Epithelial cell of proximal tubule (primary cell): ENCODE measurements around the gene NECAB2. TPM values are rescaled to one million over a fixed set of nuclear protein-coding genes. Genes with fewer than 3 reads are reported as not detected.

ENCODE experiments used
- DNase-seq: peaks from one replicate; pipeline ENCODE4 v3.0.0-alpha.2; 2011; ENCODE audit warnings: low read depth
- H3K4me3 ChIP-seq: 2 replicates; pipeline ENCODE4 v1.5.1; 2011; ENCODE audit warnings: low read depth, mild to moderate bottlenecking, low read length
- total RNA-seq: library from RNA; depleted of rRNA; stranded (reverse); fragments of >200 nt; gene quantifications from 2 replicates; pipeline ENCODE4 v1.2.3, GENCODE V29; 2015
- TF ChIP-seq, protein P1 (sequence below): conservative IDR thresholded peaks from 2 replicates; pipeline ENCODE4 v1.5.1; 2012; ENCODE audit warnings: low read depth, mild to moderate bottlenecking, low read length

Gene NECAB2
- total RNA-seq, 1 donor from 2014 or later: not detected

DNA sequence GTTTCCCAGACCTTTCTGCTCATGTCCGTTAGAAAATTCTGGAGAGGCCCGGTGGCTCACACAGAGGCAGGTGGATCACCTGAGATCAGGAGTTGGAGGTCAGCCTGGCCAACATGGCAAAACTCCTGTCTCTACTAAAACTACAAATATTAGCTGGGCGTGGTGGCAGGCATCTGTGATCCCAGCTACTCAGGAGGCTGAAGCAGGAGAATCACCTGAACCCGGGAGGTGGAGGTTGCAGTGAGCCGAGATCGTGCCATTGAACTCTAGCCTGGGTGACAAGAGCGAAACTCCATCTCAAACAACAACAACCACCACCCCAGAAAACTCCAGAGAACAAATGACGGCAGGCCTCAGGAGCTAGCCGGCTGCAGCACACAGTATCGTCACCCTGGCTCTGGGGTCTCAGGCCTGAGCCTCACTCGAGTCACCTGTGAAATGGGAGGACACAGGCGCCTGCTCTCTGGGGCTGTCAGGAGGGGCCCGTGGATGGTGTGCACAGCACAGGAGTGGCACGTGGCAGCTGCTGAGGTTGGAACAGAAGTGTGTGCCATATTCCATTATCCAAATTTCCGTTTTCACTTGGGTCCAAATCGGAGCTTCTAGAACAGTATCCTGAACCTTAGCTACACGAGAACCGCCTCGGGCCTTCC lies 77.9 kb downstream of the NECAB2 start:
- H3K4me3 ChIP-seq: no peak overlapping the region
- no peak for DNase-seq
- TF ChIP-seq, protein P1, sequence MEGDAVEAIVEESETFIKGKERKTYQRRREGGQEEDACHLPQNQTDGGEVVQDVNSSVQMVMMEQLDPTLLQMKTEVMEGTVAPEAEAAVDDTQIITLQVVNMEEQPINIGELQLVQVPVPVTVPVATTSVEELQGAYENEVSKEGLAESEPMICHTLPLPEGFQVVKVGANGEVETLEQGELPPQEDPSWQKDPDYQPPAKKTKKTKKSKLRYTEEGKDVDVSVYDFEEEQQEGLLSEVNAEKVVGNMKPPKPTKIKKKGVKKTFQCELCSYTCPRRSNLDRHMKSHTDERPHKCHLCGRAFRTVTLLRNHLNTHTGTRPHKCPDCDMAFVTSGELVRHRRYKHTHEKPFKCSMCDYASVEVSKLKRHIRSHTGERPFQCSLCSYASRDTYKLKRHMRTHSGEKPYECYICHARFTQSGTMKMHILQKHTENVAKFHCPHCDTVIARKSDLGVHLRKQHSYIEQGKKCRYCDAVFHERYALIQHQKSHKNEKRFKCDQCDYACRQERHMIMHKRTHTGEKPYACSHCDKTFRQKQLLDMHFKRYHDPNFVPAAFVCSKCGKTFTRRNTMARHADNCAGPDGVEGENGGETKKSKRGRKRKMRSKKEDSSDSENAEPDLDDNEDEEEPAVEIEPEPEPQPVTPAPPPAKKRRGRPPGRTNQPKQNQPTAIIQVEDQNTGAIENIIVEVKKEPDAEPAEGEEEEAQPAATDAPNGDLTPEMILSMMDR: no peak

- H3K4me3 ChIP-seq: no peak overlapping the region
- TF ChIP-seq, protein P1: no peak
- no peak for DNase-seq
These were observed 79.2 kb downstream of the NECAB2 start for GRCh38 chr16:84047206-84047605.

- no peak overlapping the region for H3K4me3 ChIP-seq
- TF ChIP-seq, protein P1: no peak
These were observed 79.6 kb downstream of the NECAB2 start for GRCh38 chr16:84047626-84048025.

DNA sequence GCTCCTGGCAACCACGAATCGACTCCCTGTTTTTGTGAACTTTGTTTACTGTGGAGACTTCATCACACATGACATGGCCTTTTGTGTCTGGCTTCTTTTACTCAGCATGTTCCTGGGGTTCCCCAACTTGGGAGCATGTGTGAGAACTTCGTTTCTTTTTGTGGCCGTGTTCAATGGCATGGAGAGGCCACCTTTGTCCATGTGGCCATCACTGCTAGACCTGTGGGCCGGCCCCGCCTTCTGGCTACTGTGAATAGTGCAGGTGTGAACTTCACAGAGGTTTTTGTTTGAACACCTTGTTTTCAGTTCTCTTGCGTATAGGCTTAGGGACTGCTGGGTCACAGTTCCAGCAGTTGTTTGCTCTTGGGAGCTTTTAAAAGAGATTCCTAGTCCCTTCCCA lies 80.2 kb downstream of the NECAB2 start:
- DNase-seq: no peak
- TF ChIP-seq, protein P1: peak; percentile 46
- no peak overlapping the region for H3K4me3 ChIP-seq

More at GRCh38 chr16:84047626-84048025, 79.6 kb downstream of the NECAB2 start:
- DNase-seq: no peak

DNA sequence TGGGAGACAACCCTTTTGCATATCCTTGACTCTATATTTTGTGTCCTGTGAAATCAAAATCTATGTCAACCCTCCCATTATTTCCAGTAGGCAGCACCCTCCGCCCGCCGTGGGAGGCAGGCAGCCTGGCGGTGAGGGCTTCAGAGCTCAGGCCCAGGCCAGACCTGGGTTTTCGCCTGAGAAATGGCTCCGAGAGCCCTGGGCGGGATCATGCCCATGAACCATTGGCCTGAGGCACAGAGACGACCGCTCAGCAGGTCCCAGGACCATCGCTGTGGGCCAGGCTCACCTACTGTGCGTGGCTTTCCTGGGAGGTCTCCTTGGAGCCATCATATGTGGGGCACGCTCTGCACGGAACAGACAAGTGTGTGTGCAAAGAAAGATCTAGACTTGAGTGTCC lies 80.8 kb downstream of the NECAB2 start:
- TF ChIP-seq, protein P1: no peak
- no peak overlapping the region for H3K4me3 ChIP-seq
- DNase-seq: no peak

GRCh38 chr16:84049403-84050060 lies 81.5 kb downstream of the NECAB2 start:
- TF ChIP-seq, protein P1: no peak
- DNase-seq: no peak
- H3K4me3 ChIP-seq: no peak overlapping the region

DNA sequence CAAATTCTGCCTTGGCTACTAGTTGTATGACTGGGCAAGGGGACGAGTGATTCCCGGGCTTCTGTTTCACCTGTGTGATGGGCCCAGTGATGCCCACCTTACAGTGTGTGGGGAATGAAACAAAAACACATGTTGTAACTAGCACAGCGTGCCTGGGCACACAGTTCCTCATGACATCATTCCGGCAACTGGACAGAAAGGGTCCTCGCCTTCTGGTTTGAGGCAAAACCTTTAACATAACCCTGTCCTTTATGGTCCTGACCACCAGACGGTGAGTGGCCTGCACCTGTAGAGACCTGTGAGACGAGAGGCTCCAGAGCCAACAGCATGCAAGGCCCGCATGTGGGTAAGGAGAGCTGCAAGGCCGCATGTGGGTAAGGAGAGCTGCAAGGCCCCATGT lies 82.3 kb downstream of the NECAB2 start:
- H3K4me3 ChIP-seq: no peak overlapping the region
- DNase-seq: no peak
- TF ChIP-seq, protein P1: no peak
